GM12864 (cell line): Measurements from ENCODE around the gene EPS15.

ENCODE experiments used
- DNase-seq: peaks from one replicate; pipeline ENCODE4 v3.0.0-alpha.2; 2011; ENCODE audit warnings: low read depth
- H3K4me3 ChIP-seq: 2 replicates; pipeline ENCODE4 v1.5.1; 2011; ENCODE audit warnings: mild to moderate bottlenecking, low read depth, low read length, control low read depth
- CTCF ChIP-seq: IDR thresholded peaks from 2 replicates; pipeline ENCODE4 v1.5.1; 2011; ENCODE audit warnings: low read depth, mild to moderate bottlenecking, moderate library complexity, low read length, control low read depth, inconsistent platforms; ENCODE audit errors: missing control alignments

The EPS15 gene

GRCh38 chr1:51560034-51560433 is 41.0 kb upstream of the EPS15 start:
- no peak for TF ChIP-seq CTCF
- no peak for DNase-seq
- H3K4me3 ChIP-seq, result no peak overlapping the region

- no peak overlapping the region for H3K4me3 ChIP-seq
- no peak for TF ChIP-seq CTCF
- DNase-seq, result no peak
Observed at GRCh38 chr1:51559501-51559900, 40.4 kb upstream of the EPS15 start.

GRCh38 chr1:51559064-51559500 is 40.0 kb upstream of the EPS15 start:
- no peak overlapping the region for H3K4me3 ChIP-seq
- no peak for DNase-seq
- TF ChIP-seq CTCF, result no peak

GRCh38 chr1:51558375-51558924 is 39.4 kb upstream of the EPS15 start:
- no peak for TF ChIP-seq CTCF
- no peak for DNase-seq
- no peak overlapping the region for H3K4me3 ChIP-seq

GRCh38 chr1:51557168-51557567 is 38.1 kb upstream of the EPS15 start:
- TF ChIP-seq CTCF, result no peak
- no peak overlapping the region for H3K4me3 ChIP-seq
- no peak for DNase-seq

- H3K4me3 ChIP-seq, result no peak overlapping the region
- TF ChIP-seq CTCF, result no peak
- DNase-seq, result no peak
Observed at GRCh38 chr1:51555866-51556619, 37.0 kb upstream of the EPS15 start.

- TF ChIP-seq CTCF, result no peak
- no peak overlapping the region for H3K4me3 ChIP-seq
- no peak for DNase-seq
Observed at GRCh38 chr1:51553911-51554310, 34.8 kb upstream of the EPS15 start.
